DND-41 (cell line): Measurements from ENCODE around the gene HSBP1L1.

Experiments
- ATAC-seq: fragments of 200-7000 bp; cut with Tn5 transposase; 3 replicates; pipeline ENCODE4 v1.9.1; 2021; ENCODE audit warnings: low read depth; ENCODE audit not compliant: insufficient read depth
- DNase-seq: peaks from one replicate; pipeline ENCODE4 v3.0.0-alpha.2; 2020
- H2AFZ ChIP-seq: 2 replicates; pipeline ENCODE4 v1.6.0; 2012; ENCODE audit warnings: low read depth, low read length
- H3K27ac ChIP-seq: 2 replicates; pipeline ENCODE4 v1.5.1; 2012; ENCODE audit warnings: low read length, inconsistent platforms
- H3K27me3 ChIP-seq: fragments of 200-600 bp; sonication (generic); 2 replicates; pipeline ENCODE4 v1.6.0; 2012; ENCODE audit warnings: low read length, mild to moderate bottlenecking, inconsistent platforms; ENCODE audit not compliant: insufficient read depth, poor library complexity
- H3K36me3 ChIP-seq: 2 replicates; pipeline ENCODE4 v1.5.1; 2012; ENCODE audit warnings: low read length, inconsistent platforms; ENCODE audit not compliant: insufficient read depth
- H3K4me1 ChIP-seq: 2 replicates; pipeline ENCODE4 v1.5.1; 2012; ENCODE audit warnings: mild to moderate bottlenecking, low read length; ENCODE audit not compliant: insufficient read depth
- H3K4me2 ChIP-seq: 2 replicates; pipeline ENCODE4 v1.6.0; 2012; ENCODE audit warnings: mild to moderate bottlenecking, moderate library complexity, low read length, inconsistent platforms; ENCODE audit not compliant: insufficient read depth
- H3K4me3 ChIP-seq, 2 experiments: fragments of 200-600 bp in 1 of 2; shearing (Covaris generic) in 1 of 2; 2 replicates each; pipeline ENCODE4 v1.5.1; 2012 to 2016; ENCODE audit warnings: inconsistent platforms in 2 of 2, low read length in 2 of 2, mild to moderate bottlenecking in 2 of 2, low read depth in 1 of 2, moderate library complexity in 1 of 2
- H3K79me2 ChIP-seq: 2 replicates; pipeline ENCODE4 v1.6.0; 2012; ENCODE audit warnings: low read length, inconsistent platforms; ENCODE audit not compliant: insufficient read depth
- H3K9ac ChIP-seq: 2 replicates; pipeline ENCODE4 v1.6.0; 2012; ENCODE audit warnings: low read depth, mild to moderate bottlenecking, inconsistent platforms, low read length, moderate library complexity
- H3K9me3 ChIP-seq: 2 replicates; pipeline ENCODE4 v1.5.1; 2012; ENCODE audit warnings: low read length, moderate library complexity, mild to moderate bottlenecking, inconsistent platforms; ENCODE audit not compliant: insufficient read depth, severe bottlenecking
- H4K20me1 ChIP-seq: 2 replicates; pipeline ENCODE4 v1.6.0; 2012; ENCODE audit warnings: low read length; ENCODE audit not compliant: insufficient read depth
- EZH2 ChIP-seq: IDR thresholded peaks from 3 replicates; pipeline ENCODE4 v1.6.1; 2012; ENCODE audit warnings: borderline replicate concordance, low read depth, mild to moderate bottlenecking, moderate library complexity, low read length, inconsistent platforms; ENCODE audit not compliant: severe bottlenecking
- TF ChIP-seq, protein P1 (sequence below): IDR thresholded peaks from 2 replicates; pipeline ENCODE4 v1.5.1; 2012; ENCODE audit warnings: borderline replicate concordance, low read length, moderate library complexity, mild to moderate bottlenecking; ENCODE audit not compliant: poor library complexity, severe bottlenecking; ENCODE audit errors: extremely low read depth

The HSBP1L1 gene

DNA sequence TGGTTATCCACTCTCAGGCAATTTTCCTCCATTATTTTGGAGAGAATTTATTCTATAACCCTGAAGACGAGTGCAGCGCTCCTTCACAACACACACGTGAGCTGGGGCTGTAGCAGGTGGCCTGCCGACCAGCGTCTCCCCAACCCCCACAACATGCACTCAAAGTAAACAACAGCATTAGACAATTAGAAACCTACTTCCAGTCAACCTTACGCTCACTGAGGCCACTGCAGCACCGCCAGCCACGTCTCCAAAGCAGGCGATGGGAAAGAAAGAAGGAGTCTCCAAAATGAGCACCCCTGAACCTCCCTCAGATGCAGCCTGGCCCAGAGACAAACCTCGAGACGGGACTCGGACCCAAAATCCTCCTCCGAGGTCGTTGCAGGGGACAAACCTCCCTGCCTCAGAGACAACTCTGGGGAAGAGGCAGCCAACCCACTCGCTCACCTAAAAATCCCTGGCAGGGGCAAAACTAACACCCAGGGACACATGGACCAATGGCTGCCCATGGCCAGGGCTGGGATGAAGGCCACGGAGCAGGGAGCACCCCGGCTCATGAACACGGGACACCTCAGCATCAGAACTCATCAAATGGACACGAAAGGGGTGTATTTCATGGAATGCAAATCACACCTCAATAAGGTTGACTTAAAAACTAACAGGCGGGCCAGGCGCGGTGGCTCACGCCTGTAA lies 15.6 kb upstream of the HSBP1L1 start:
- peaks cover 56% of the 10 kb centered on the region for H4K20me1 ChIP-seq
- peaks cover 70% of the 10 kb centered on the region for H3K79me2 ChIP-seq
- H3K27me3 ChIP-seq: no peaks in the 10 kb centered on the region
- peak overlapping the region; percentile 100 for H3K4me2 ChIP-seq
- 0 out of 2 replicates have a peak overlapping the region, but pooled peaks have one; percentile 11 for H3K27ac ChIP-seq
- H3K4me3 ChIP-seq: 0 out of 4 replicates have a peak overlapping the region, but pooled peaks of 1 of the 2 experiments have one; percentile 96
- peak overlapping the region; percentile 71; the same call in 1 of the 2 replicates for H3K9ac ChIP-seq
- peaks cover 35% of the 10 kb centered on the region for H3K36me3 ChIP-seq
- H3K4me1 ChIP-seq: peaks cover 45% of the 10 kb centered on the region
- TF ChIP-seq EZH2: no peak
- TF ChIP-seq, protein P1, sequence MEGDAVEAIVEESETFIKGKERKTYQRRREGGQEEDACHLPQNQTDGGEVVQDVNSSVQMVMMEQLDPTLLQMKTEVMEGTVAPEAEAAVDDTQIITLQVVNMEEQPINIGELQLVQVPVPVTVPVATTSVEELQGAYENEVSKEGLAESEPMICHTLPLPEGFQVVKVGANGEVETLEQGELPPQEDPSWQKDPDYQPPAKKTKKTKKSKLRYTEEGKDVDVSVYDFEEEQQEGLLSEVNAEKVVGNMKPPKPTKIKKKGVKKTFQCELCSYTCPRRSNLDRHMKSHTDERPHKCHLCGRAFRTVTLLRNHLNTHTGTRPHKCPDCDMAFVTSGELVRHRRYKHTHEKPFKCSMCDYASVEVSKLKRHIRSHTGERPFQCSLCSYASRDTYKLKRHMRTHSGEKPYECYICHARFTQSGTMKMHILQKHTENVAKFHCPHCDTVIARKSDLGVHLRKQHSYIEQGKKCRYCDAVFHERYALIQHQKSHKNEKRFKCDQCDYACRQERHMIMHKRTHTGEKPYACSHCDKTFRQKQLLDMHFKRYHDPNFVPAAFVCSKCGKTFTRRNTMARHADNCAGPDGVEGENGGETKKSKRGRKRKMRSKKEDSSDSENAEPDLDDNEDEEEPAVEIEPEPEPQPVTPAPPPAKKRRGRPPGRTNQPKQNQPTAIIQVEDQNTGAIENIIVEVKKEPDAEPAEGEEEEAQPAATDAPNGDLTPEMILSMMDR: no peak
- no peak for ATAC-seq
- DNase-seq: no peak
- no peak overlapping the region for H2AFZ ChIP-seq
- no peaks in the 10 kb centered on the region for H3K9me3 ChIP-seq

- Histone ChIP-seq H3K9ac (peak overlapping the region; percentile 71), H3K4me3 (peak overlapping the region; percentile 79 to 96; a peak in 3 of 4 replicates), H3K36me3 (peaks cover 33% of the 10 kb centered on the region), H3K4me1 (peaks cover 44% of the 10 kb centered on the region), H3K9me3 (no peaks in the 10 kb centered on the region), H3K4me2 (peak overlapping the region; percentile 100), H3K79me2 (peaks cover 61% of the 10 kb centered on the region), H3K27ac (peak overlapping the region; percentile 73), H3K27me3 (no peaks in the 10 kb centered on the region), H4K20me1 (peaks cover 47% of the 10 kb centered on the region), H2AFZ (no peak overlapping the region; the same call in 1 of the 2 replicates)
- no peak for ATAC-seq
- DNase-seq: no peak
- TF ChIP-seq EZH2: no peak
- TF ChIP-seq, protein P1: no peak
Observed at GRCh38 chr18:79949697-79950487, 14.6 kb upstream of the HSBP1L1 start.

DNA sequence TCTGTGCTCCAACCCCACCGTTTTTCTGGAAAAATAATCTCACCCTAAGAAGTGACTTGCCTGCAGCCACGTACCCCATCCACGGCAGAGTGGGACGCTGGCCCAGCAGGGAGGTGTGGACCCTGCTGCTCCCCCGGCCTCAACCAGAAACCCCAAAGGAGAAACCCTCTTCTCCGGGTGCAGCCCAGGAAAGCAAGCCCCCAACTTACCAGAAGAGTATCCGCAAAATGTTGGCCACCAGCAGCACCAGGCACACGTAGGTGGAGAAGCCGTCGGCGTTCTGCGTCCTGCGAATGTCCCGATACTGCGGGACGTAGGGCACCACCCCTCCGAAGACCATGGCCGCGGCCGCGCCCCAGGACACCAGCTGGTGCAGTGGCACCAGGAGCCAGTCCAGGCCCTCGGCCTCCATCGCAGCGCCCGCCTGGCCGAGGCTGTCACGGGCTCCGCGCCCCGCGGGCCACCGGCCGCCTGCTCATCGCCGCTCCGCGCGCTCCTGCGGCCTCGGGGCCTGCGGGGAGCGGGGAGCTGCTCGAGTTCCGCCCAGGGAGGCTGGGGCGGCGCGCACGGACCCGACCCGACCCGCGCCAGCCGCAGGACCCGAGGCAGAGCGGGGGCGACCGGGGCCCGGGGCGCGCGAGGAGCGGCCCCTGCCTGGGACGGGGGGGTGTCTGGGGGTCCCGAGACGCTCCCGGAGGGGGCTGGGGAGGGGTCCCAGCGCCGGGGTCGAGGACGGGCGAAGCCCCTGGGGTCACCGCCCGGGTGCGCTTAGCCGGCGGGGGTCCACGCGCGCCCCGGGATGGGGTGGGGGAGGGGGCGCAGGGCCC lies 13.7 kb upstream of the HSBP1L1 start:
- DNase-seq (no peak), ATAC-seq (peak; percentile 41)
- Histone ChIP-seq H3K9me3 (no peaks in the 10 kb centered on the region), H3K27ac (peak overlapping the region; percentile 73), H3K36me3 (peaks cover 24% of the 10 kb centered on the region), H2AFZ (peak overlapping the region; percentile 45), H3K4me2 (peak overlapping the region; percentile 100), H4K20me1 (peaks cover 39% of the 10 kb centered on the region), H3K9ac (peak overlapping the region; percentile 71), H3K79me2 (peaks cover 53% of the 10 kb centered on the region), H3K4me1 (peaks cover 38% of the 10 kb centered on the region), H3K4me3 (peak overlapping the region; percentile 79 to 96; a peak in 3 of 4 replicates), H3K27me3 (no peaks in the 10 kb centered on the region)
- TF ChIP-seq EZH2: no peak
- TF ChIP-seq, protein P1: no peak
